ENCODE measurements around the gene KRTAP16-1. TPM values are rescaled to one million over a fixed set of nuclear protein-coding genes. Genes with fewer than 3 reads are reported as not detected.

The KRTAP16-1 gene
- total RNA-seq, 1 donor from 2014 or later, result not detected

DNA sequence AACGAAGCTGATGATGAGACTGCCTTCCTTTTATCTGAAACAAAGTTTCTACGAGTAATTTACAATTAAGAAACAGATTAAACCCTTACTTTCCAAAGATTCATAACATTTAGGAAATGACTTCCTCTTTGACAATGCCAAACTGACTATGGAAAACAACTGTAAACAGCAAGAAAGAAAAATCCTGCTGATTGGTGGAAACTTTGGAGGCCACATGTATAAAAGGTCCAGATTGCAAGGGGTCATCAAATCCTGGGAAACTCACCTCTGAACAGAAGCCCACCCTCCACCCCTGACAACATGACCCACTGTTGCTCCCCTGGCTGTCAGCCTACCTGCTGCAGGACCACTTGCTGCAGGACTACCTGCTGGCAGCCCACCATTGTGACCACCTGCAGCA lies 44.0 kb downstream of the KRTAP16-1 start, which contains the start of gene KRTAP9-6:
Gene KRTAP9-6, plus strand, starts transcription at position 301 of the 400 bp plus-strand sequence. Its CDS starts 0 bp downstream, at position 301.
- intact Hi-C loops (cut with DNase I), result no loop called here
- DNase-seq (no peak), ATAC-seq (ENCODE audit: poor library complexity) (no peak)

DNA sequence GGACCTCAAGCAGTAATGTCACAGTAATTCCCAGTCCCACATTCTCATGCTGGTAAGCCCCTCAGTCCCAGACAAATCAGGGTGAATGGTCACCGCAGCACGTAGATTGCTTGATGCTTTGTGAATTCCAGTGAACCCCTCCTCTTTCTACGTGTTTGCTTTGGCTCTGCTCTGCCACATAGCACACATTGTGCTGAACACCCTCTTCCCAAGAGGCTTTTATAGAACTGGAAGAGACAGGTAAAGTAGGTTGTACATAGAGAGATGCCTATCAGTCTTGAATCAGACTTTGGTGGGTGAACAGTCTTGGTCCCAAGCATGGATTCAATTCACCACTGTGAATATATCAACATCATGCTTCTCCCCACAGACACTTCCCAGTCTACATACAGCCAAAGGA lies 44.5 kb downstream of the KRTAP16-1 start:
- ATAC-seq (ENCODE audit: poor library complexity) (no peak), DNase-seq (no peak)
- intact Hi-C loops (cut with DNase I), result no loop called here

DNA sequence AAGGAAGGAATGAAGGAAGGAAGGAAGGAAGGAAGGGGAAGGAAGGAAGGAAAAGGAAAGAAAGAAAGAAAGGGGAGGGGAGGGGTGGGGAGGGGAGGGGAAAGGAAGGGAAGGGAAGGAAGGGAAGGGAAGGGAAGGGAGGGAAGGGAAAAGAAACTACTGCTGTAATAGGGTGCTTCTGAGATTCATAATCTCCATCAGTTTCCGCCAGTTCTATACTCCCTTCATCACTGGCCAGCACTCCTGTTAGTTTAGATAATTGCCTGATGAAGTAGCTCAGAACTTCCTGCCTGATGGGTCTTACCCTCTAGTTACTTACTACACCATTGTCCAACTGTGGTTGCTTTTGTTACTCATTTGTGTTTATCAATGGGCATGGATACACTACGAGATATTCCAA lies 45.9 kb downstream of the KRTAP16-1 start:
- ATAC-seq (ENCODE audit: poor library complexity) (no peak), DNase-seq (no peak)
- intact Hi-C loops (cut with DNase I), result no loop called here

DNA sequence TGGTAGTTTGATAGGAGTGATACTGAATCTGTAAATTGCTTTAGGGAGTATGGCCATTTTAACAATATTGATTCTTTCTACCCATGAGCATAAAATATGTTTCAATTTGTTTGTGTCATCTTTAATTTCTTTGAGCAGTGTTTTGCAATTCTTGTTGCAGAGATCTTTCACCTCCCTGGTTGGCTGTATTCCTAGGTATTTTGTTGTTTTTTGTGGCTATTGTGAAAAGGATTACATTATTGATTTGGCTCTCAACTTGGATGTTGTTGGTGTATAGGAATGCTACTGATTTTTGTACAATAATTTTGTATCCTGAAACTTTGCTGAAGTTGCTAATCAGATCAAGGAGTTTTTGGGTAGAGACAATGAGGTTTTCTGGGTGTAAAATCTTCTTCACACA lies 50.7 kb downstream of the KRTAP16-1 start:
- ATAC-seq (ENCODE audit: poor library complexity), result no peak
- no peak for DNase-seq
- intact Hi-C loops (cut with DNase I), result no loop called here

Other genes starting within 250 kb of the KRTAP16-1 start
- gene KRTAP2-3, start 249.2 kb downstream of the KRTAP16-1 start, total RNA-seq, result not detected
- not detected for gene KRTAP2-4, start 243.4 kb downstream of the KRTAP16-1 start, total RNA-seq
- not detected for gene KRTAP4-7, start 225.2 kb downstream of the KRTAP16-1 start, total RNA-seq
- not detected for gene KRTAP4-8, start 211.2 kb downstream of the KRTAP16-1 start, total RNA-seq
- not detected for gene KRTAP4-16, start 207.1 kb downstream of the KRTAP16-1 start, total RNA-seq
- not detected for gene KRTAP4-9, start 203.9 kb downstream of the KRTAP16-1 start, total RNA-seq
- not detected for gene KRTAP4-11, start 190.9 kb downstream of the KRTAP16-1 start, total RNA-seq
- not detected for gene KRTAP4-12, start 185.1 kb downstream of the KRTAP16-1 start, total RNA-seq
- gene KRTAP4-6, start 168.8 kb downstream of the KRTAP16-1 start, total RNA-seq, result not detected
- gene KRTAP4-5, start 159.5 kb downstream of the KRTAP16-1 start, total RNA-seq, result not detected
- not detected for gene KRTAP4-4, start 148.6 kb downstream of the KRTAP16-1 start, total RNA-seq
- gene KRTAP4-3, start 141.1 kb downstream of the KRTAP16-1 start, total RNA-seq, result not detected
- gene KRTAP4-2, start 131.1 kb downstream of the KRTAP16-1 start, total RNA-seq, result not detected
- not detected for gene KRTAP4-1, start 124.4 kb downstream of the KRTAP16-1 start, total RNA-seq
- gene KRTAP9-1, start 119.4 kb downstream of the KRTAP16-1 start, total RNA-seq, result not detected
- gene KRTAP9-2, start 82.7 kb downstream of the KRTAP16-1 start, total RNA-seq, result not detected
- not detected for gene KRTAP9-3, start 76.9 kb downstream of the KRTAP16-1 start, total RNA-seq
- not detected for gene KRTAP9-8, start 71.3 kb downstream of the KRTAP16-1 start, total RNA-seq
- gene KRTAP9-4, start 59.6 kb downstream of the KRTAP16-1 start, total RNA-seq, result not detected
- not detected for gene KRTAP9-9, start 53.9 kb downstream of the KRTAP16-1 start, total RNA-seq
- gene KRTAP9-6, start 43.9 kb downstream of the KRTAP16-1 start, total RNA-seq, result not detected
- not detected for gene KRTAP9-7, start 33.6 kb downstream of the KRTAP16-1 start, total RNA-seq
- gene KRTAP29-1, start 6.5 kb downstream of the KRTAP16-1 start, total RNA-seq, result not detected
- not detected for gene KRTAP17-1, start 6.4 kb upstream of the KRTAP16-1 start, total RNA-seq
- gene KRT33A, start 41.5 kb upstream of the KRTAP16-1 start, total RNA-seq, result not detected
- not detected for gene KRT33B, start 60.5 kb upstream of the KRTAP16-1 start, total RNA-seq
- not detected for gene KRT34, start 73.0 kb upstream of the KRTAP16-1 start, total RNA-seq
- gene KRT31, start 88.3 kb upstream of the KRTAP16-1 start, total RNA-seq, result not detected
- not detected for gene KRT37, start 115.3 kb upstream of the KRTAP16-1 start, total RNA-seq
- not detected for gene KRT38, start 131.7 kb upstream of the KRTAP16-1 start, total RNA-seq
- not detected for gene KRT32, start 158.1 kb upstream of the KRTAP16-1 start, total RNA-seq
- gene KRT35, start 171.8 kb upstream of the KRTAP16-1 start, total RNA-seq, result not detected
- not detected for gene KRT36, start 180.6 kb upstream of the KRTAP16-1 start, total RNA-seq
- not detected for gene KRT13, start 196.3 kb upstream of the KRTAP16-1 start, total RNA-seq
- gene KRT15, start 209.6 kb upstream of the KRTAP16-1 start, total RNA-seq, result not detected
- 0.46 TPM for gene KRT19, start 219.0 kb upstream of the KRTAP16-1 start, total RNA-seq

Data from Right ventricle myocardium superior (tissue), 1 donor.